Right lobe of liver (tissue), 6 donors: ENCODE measurements around the gene NMU. TPM values are rescaled to one million over a fixed set of nuclear protein-coding genes. Genes with fewer than 3 reads are reported as not detected.
"Not testable (repeated sequence)": the region's sequence is repeated elsewhere in the genome, so short reads cannot be mapped to it uniquely, and the experiment has no call there.

Experiments
- ATAC-seq, 4 donors: fragments of 200-7000 bp; cut with Tn5 transposase; one replicate each; pipeline ENCODE4 v1.9.1; 2020; ENCODE audit warnings: mild to moderate bottlenecking in 4 of 4, moderate library complexity in 4 of 4
- DNase-seq, 3 donors: peaks; one replicate each; pipeline ENCODE4 v3.0.0-alpha.2; 2020
- H3K27ac ChIP-seq, 3 donors: fragments of 200-600 bp; one replicate each; pipeline ENCODE4 v1.8.0; 2022
- H3K27me3 ChIP-seq, 2 donors: fragments of 200-600 bp; one replicate each; pipeline ENCODE4 v1.8.0; 2022
- H3K36me3 ChIP-seq, 4 donors: fragments of 200-600 bp; sonication (generic) in 1 of 4; one replicate each; pipeline versions ENCODE4 v1.5.1 to v1.8.0; 2017 to 2022; ENCODE audit warnings: control low read depth in 1 of 4
- H3K4me1 ChIP-seq, 4 donors: fragments of 200-600 bp; sonication (generic) in 1 of 4; one replicate each; pipeline versions ENCODE4 v1.5.1 to v1.8.0; 2017 to 2022; ENCODE audit warnings: control low read depth in 1 of 4
- H3K4me3 ChIP-seq, 3 donors: fragments of 200-600 bp; one replicate each; pipeline ENCODE4 v1.8.0; 2022
- H3K9me3 ChIP-seq, 4 donors: fragments of 200-600 bp; sonication (generic) in 1 of 4; one replicate each; pipeline versions ENCODE4 v1.5.1 to v1.8.0; 2017 to 2022; ENCODE audit warnings: control low read depth in 1 of 4
- POLR2A ChIP-seq: fragments of 450-650 bp; IDR thresholded peaks from one replicate; pipeline ENCODE4 v1.6.1; 2017; ENCODE audit warnings: antibody characterized with exemption, mild to moderate bottlenecking
- WGBS: methylation state at CpG from one replicate; pipeline ENCODE4 v1.1.6; 2018; ENCODE audit warnings: low coverage, low lambda C conversion rate; ENCODE audit not compliant: insufficient coverage; ENCODE audit errors: missing lambda C conversion rate; 5-methylcytosine and 5-hydroxymethylcytosine counted together
- intact Hi-C, 2 donors: fragments of 100-400 bp; cut with DNase I; formaldehyde crosslinking; loops; one replicate each; pipeline versions ENCODE4 v1.11.2 to v1.14.1; 2022
- total RNA-seq, 6 experiments: library from RNA; depleted of rRNA in 2 of 6; stranded (reverse); fragments of >200 nt in 2 of 6; fragmentation: NEBNext Ultra II Directional in 3 of 6; extraction: Animal tissue kit (Norgen Biotek cat#: 25700) in 3 of 6; gene quantifications; one replicate each; pipeline versions ENCODE4 v1.1.0 to v1.2.4, GENCODE V29; 2016 to 2023
- TF ChIP-seq, protein P1 (sequence below), 4 donors: fragments of 200-600 bp in 3 of 4; fragments of 450-650 bp in 1 of 4; IDR thresholded peaks; one replicate each; pipeline versions ENCODE4 v1.5.1 to v1.8.0; 2016 to 2022; ENCODE audit warnings: antibody characterized with exemption in 4 of 4, mild to moderate bottlenecking in 2 of 4
- donor health status: DM: no; HTN: yes; CAD: no.
- donor health status: DM: no; HTN: no; CAD: no.
- donor health status: DM: no; HTN: no; CAD: no.
- donor health status: DM: no; HTN: yes; CAD: no.
- donor health status: DM: no; HTN: yes; CAD: no.

Gene NMU
- total RNA-seq, 6 experiments from 2014 or later: not detected

GRCh38 chr4:55634417-55635128 lies 1.5 kb downstream of the NMU start:
- intact Hi-C loops: no loop called here
- Histone ChIP-seq H3K4me1 (peaks cover 0 to 5% (median 0%) of the 10 kb centered on the region in 4 donors), H3K36me3 (no peaks in the 10 kb centered on the region), H3K27me3 (peaks cover 0 to 9% of the 10 kb centered on the region in 2 donors), H3K4me3 (no peak overlapping the region), H3K27ac (no peak overlapping the region), H3K9me3 (no peaks in the 10 kb centered on the region)
- DNase-seq (no peak), ATAC-seq (no peak)
- TF ChIP-seq POLR2A: no peak
- TF ChIP-seq, protein P1, sequence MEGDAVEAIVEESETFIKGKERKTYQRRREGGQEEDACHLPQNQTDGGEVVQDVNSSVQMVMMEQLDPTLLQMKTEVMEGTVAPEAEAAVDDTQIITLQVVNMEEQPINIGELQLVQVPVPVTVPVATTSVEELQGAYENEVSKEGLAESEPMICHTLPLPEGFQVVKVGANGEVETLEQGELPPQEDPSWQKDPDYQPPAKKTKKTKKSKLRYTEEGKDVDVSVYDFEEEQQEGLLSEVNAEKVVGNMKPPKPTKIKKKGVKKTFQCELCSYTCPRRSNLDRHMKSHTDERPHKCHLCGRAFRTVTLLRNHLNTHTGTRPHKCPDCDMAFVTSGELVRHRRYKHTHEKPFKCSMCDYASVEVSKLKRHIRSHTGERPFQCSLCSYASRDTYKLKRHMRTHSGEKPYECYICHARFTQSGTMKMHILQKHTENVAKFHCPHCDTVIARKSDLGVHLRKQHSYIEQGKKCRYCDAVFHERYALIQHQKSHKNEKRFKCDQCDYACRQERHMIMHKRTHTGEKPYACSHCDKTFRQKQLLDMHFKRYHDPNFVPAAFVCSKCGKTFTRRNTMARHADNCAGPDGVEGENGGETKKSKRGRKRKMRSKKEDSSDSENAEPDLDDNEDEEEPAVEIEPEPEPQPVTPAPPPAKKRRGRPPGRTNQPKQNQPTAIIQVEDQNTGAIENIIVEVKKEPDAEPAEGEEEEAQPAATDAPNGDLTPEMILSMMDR (IDR thresholded peaks at IDR 0.05): no peak
- 3% methylated on average over 3 of the region's 3 CpGs for WGBS

DNA sequence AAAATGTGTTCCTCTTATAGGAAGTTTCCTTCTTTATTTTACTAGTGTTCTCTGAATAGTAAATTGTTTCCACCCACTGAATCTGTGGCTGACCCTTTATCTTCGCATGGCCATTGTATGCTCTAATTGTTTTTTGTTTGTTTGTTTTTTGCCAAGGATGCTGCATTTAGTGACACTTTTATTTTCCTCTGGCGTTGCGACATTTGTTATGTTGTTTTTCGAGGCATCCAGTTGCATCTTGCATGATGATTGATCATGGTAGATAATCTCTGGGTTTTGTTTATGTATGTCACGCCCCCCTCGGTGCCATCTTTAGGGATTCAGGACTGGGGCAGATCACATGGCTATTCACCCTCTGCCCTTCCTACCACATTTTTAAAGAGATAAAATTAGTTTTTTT lies 2.2 kb downstream of the NMU start:
- 36% methylated on average over 6 of the region's 6 CpGs for WGBS

DNA sequence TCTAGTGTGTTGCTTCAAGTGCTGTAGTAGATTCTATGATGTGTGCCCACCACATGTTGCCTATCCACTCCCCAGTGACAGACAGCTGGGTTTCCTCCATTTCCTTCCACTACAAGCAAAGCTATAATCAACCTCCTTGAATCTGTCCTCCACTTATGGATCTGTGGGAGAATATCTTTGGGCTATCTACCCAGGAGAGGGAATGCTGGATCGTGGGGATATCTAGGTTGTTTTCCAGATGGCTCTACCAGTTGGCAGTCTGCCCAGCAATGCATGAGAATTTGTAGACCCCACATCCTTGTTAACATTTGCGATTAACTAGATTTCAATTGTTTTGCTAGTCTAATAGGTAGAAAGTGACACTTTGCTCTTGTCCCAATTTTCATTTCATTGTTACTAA lies 10.3 kb downstream of the NMU start:
- Histone ChIP-seq H3K4me1 (no peaks in the 10 kb centered on the region), H3K9me3 (no peaks in the 10 kb centered on the region), H3K27ac (no peak overlapping the region), H3K4me3 (no peak overlapping the region), H3K27me3 (no peaks in the 10 kb centered on the region), H3K36me3 (no peaks in the 10 kb centered on the region)
- DNase-seq (no peak), ATAC-seq (no peak)
- intact Hi-C loops: no loop called here
- TF ChIP-seq, protein P1 (IDR thresholded peaks at IDR 0.05): no peak
- TF ChIP-seq POLR2A: no peak
- WGBS: 35% methylated on average over 2 of the region's 2 CpGs

More for the DNA sequence above, 2.2 kb downstream of the NMU start:
- Histone ChIP-seq H3K36me3 (no peaks in the 10 kb centered on the region), H3K4me1 (peaks cover 0 to 5% (median 0%) of the 10 kb centered on the region in 4 donors), H3K27ac (no peak overlapping the region), H3K9me3 (no peaks in the 10 kb centered on the region), H3K27me3 (peaks cover 0 to 9% of the 10 kb centered on the region in 2 donors), H3K4me3 (no peak overlapping the region)
- ATAC-seq (no peak), DNase-seq (no peak)
- intact Hi-C loops: no loop called here
- no peak for TF ChIP-seq POLR2A
- TF ChIP-seq, protein P1 (IDR thresholded peaks at IDR 0.05): no peak

DNA sequence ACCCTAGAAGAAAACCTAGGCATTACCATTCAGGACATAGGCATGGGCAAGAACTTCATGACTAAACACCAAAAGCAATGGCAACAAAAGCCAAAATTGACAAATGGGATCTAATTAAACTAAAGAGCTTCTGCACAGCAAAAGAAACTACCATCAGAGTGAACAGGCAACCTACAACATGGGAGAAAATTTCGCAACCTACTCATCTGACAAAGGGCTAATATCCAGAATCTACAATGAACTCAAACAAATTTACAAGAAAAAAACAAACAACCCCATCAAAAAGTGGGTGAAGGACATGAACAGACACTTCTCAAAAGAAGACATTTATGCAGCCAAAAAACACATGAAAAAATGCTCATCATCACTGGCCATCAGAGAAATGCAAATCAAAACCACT lies 12.0 kb downstream of the NMU start:
- intact Hi-C loops, DNase-seq, H3K27me3 ChIP-seq, H3K9me3 ChIP-seq, H3K36me3 ChIP-seq, H3K4me1 ChIP-seq, ATAC-seq, H3K4me3 ChIP-seq, H3K27ac ChIP-seq: not testable (repeated sequence)
- no CpG with 5 or more reads among the region's 1 CpG for WGBS

DNA sequence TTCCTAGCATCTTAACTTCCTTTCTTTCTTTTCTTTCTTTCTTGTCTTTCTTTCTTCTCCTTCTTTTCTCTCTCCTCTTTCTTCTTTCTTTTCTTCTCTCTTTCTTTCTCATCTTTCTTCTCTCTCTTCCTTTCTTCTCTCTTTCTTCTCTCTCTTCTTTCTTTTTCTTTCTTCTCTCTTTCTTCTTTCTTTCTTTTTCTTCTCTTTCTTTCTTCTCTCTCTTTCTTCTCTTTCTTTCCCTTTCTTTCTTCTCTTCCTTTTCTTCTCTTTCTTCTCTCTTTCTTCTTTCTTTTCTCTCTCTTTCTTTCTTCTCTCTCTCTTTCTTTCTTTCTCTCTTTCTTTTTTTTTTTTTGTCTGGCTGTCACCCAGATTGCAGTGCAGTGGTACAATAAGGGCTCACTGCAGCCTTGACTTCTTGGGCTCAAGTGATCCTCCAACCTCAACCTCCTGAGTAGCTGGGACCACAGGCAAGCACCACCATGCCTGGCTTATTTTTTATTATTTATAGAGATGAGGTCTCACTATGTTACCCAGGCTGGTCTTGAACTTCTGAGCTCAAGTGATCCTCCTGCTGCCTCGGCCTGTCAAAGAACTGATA lies 17.5 kb downstream of the NMU start:
- WGBS: 60% methylated on average over 1 of the region's 1 CpG
- no peaks in the 10 kb centered on the region for H3K9me3 ChIP-seq
- H3K4me1 ChIP-seq: no peaks in the 10 kb centered on the region
- DNase-seq (no peak), ATAC-seq (no peak)
- H3K27ac ChIP-seq: no peak overlapping the region
- H3K36me3 ChIP-seq: no peaks in the 10 kb centered on the region
- H3K4me3 ChIP-seq: no peak overlapping the region
- intact Hi-C loops: no loop called here
- no peak for TF ChIP-seq POLR2A
- no peaks in the 10 kb centered on the region for H3K27me3 ChIP-seq
